Caki2 (cell line): ENCODE data around the gene TMEM147. TPM values are rescaled to one million over a fixed set of nuclear protein-coding genes. Genes with fewer than 3 reads are reported as not detected.

Source experiments
- DNase-seq: peaks from one replicate; pipeline ENCODE4 v3.0.0-alpha.2; 2015; ENCODE audit warnings: low read depth
- in situ Hi-C: cut with HindIII; loops from 2 replicates; pipeline ENCODE4 v1.10.0; 2016; ENCODE audit warnings: low sequenced_read_pairs, low pct_unique_long_range_greater_than_20kb, mixed read lengths
- total RNA-seq: library from RNA; depleted of rRNA; stranded (reverse); fragments of >200 nt; shearing (Covaris generic); gene quantifications from 2 replicates; pipeline ENCODE4 v1.2.3, GENCODE V29; 2014; ENCODE audit warnings: low replicate concordance

Gene TMEM147
- total RNA-seq, 1 experiment from 2014 or later = 218 TPM

DNA sequence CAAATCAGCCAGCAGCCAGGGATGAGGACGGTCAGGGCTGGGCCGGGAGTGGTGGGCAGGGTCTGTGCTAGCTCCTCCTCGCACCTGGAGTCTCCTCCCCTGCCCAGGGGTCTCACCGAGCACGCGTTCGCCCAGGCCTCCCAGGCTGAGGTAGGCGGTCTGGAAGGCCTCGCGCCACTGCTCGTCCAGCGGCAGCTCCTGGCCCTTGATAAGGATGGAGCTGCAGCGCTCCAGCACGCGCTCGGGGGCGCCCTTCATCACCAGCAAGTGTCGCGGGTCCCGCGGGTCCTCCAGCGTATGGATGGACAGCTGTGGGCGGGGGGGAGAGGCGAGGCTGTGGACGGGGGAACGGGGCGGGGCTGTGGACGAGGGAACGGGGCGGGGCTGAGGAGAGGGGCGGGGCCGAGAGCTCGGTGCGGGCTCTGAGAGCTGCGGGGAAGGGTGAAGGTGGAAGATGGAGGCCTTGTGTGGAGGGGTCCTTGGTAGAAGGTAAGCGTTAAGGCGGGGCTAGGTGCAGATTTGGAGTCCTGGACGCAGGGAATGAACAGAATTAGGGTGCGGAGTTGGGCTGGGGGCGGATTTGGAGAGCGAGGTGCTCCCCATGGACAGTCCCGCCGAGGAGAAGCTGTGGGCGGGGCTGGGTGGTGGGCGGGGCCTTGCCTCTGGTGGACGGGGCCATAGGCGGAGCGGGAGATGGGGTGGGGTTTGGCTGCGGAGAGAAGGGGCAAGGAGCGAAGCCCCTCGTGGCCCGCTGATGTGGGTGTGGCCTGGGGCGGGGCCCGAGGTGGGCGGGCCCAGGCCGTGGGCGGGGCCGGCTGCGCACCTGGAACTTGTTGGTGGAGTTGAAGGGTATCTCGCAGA, 12.3 kb downstream of the TMEM147 start:
- in situ Hi-C loops = no loop called here

DNA sequence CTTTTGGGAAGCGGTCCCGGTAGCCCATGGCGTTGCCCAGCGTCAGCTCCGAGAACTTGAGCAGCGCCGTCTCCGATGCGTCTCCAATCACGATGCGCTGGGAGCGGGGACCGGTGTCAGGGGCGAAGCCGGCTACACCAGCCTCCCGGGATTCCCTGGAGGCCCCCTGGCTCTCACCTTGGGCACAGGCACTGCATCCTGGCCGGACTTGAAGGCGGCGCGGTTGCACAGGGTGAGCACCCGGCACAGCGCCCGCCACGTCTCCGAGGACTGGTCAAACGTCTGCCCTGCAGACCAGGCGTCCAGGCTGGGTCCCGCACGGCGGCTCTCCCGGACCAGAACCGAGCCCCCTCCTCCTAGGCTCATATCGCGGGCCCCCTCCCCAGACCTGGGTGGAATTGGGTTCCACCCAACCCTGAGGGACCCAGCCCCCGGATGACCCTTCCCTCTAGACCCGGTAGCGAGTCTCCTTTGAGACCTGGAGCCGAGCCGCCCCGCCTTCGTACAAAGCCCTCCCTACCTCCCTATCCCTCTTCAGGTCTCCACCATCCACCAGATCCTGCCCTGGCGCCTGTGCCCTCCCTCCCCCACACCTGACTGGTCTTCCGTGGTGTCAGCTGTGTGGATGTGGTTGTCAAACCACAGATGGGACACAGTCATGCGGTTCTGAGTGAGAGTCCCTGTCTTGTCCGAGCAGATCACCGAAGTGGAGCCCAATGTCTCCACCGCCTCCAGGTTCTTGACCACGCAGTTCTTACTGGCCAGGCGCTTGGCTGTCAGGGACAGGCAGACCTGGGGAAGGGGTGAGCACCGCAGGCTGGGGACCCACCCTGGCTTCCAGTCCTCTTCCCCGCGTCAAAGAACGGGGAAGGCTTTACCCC, 13.2 kb downstream of the TMEM147 start:
- DNase-seq = no peak
- in situ Hi-C loops = no loop called here

More for the DNA sequence above, 12.3 kb downstream of the TMEM147 start:
- DNase-seq = no peak

DNA sequence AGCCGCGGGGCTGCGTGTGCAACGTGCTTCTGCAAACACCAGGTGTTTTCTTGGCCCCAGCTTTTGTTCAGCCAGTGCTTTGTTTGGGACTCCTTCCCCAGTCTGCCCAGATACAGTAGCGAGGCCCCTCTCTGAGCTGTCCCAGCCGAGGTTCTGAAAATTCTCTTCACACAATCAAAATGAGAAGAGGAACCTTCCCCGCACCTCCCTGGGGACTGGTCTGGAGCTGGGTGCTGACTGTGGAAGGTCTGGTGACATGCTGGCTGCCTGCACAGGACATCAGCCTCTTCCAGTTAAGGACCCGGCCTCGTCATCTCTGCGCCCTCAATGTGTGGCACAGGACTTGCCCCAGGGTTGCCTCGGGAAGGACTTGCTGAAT, 13.8 kb downstream of the TMEM147 start:
- in situ Hi-C loops = no loop called here
- DNase-seq = no peak

DNA sequence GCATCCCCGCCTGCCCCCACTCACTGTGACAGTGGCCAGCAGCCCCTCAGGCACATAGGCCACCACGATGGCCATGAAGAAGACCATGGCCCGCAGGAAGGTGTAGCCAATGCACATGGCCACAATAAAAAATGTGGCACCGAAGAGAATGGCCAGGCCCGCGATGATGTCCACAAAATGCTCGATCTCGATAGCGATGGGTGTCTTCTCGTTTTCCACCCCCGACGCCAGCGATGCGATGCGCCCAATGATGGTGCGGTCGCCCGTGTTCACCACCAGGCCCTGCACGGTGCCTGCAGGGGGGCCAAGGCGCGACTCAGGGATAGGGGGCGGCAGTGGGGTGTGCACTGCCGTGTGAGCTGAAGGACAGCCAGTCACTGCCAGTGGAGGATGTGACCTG, 14.4 kb downstream of the TMEM147 start:
- in situ Hi-C loops = no loop called here
- no peak for DNase-seq

DNA sequence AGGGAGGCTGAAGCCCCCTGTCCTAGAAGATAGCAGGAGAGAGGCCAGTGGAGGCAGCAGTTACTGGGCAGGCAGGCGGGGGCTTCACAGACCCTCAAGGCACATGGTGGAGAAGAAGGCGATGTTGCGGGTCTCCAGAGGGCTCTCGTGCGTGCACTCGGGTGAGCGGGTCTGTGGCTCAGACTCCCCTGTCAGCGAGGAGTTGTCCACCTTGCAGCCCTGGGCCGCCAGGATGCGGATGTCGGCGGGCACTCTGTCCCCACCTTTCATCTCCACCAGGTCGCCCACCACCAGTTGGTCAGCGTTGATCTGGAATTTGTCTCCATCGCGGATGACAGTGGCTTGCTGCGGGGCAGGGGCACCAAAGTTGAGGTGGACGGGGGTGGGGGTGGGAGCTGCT, 14.8 kb downstream of the TMEM147 start:
- in situ Hi-C loops = no loop called here
- no peak for DNase-seq

DNA sequence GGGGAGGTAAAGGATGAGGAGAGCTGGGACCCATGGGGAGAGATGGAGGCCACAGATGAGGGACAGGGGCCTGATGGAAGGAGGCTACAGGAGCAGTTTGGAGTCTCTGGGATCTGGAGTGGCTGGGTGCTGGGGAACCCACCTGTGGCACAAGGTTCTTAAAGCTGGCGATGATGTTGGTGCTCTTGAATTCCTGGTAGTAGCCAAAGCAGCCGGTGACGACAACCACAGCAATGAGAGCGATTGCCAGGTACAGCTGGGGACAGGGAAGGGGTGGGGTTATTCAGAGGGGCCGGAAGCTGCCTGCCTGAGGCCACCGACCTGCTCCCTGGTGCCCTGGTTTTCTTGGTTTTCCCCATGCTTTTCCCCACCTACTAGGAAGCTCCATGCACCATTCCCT, 15.3 kb downstream of the TMEM147 start:
- in situ Hi-C loops = no loop called here
- DNase-seq = no peak

DNA sequence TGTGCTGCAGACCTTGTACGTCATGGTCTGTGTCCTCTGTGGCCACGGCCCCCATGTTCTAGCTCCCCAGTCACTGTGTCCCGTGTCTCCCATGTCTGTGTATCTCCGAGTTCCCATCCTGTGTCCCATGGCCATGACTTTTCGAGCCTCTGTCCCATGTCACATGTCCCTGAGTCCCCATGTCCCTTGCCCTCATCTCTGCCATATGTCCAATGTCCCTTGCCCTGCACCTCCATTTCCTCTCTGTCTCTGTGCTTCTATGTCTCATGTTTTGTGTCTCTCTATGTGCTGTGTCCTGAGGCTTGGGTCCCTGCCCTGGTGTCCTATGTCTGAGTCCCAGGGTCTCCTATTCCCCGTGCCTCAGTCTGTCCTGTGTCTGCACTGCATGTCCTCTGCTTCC, 16.0 kb downstream of the TMEM147 start:
- in situ Hi-C loops = no loop called here

DNA sequence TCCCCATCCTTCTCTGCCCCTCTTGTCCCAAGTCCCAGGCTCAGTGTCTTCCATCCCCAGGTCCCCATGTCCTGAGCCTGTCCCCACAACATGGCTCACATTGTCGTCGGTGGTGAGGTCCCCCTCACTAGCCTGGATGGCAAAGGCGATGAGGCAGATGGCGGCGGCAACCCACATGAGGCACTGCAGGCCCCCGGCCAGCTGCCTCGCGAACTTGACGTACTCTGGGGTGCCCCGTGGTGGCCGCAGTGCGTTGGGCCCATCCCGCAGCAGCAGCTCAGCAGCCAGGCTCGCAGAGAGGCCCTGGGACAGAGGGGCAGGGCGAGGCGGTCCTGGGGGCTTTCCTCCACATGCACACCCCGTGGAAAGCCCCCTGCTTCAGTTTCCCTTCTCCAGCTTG, 16.9 kb downstream of the TMEM147 start:
- in situ Hi-C loops = no loop called here
- no peak for DNase-seq

More for the DNA sequence above, 16.0 kb downstream of the TMEM147 start:
- DNase-seq = no peak

DNA sequence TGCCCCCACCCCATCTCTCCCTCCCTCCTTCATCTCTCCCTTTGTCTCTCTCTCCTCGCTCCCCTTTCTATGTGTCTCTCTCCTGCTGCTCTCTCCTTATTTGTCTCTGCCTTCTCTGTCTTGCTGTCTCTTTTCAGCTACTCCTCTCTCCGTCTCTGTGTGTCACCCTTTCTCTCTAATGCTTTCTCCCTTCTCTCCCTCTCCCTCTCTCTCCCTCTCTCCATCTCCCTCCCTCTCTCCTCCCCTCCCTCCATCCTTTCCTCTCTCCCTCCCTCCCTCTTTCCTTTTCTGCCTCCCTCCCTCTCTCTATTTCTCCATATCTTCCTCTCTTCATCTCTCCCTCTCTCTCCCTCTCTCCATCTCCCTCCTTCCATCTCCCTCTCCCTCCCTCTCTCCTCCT, 17.4 kb downstream of the TMEM147 start:
- in situ Hi-C loops = no loop called here
- DNase-seq = no peak

DNA sequence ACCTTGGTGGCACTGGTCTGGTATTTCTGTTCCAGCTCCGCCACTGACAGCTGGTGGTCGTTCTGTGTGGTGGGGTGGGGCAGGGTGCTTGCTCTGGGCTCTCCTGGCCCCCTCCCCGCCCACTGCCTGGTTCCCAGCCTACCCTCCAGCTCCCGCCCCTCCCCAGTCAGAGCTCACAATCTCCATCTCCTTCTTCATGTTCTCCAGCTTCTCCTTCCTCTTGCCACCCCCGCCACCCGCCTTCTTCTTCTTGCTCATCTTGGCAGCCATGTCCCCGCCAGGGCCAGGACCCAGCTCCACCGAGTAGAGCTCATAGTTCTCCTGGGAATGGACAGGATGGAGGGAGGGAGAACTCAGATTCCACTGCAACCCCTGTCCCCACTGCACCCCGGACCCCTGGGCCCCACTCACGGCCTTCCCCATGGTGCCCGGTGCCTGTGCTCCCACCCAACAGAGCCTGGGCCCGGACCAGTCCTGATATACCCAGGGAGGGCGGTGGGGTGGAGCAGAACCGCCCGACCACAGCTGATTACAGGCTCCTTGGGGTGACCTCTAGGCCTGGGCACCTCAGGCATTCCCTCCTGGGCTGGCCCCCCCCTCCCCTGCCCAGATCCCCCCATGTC, 17.9 kb downstream of the TMEM147 start, which contains the start of gene ATP4A:
ATP4A (minus strand) TSS at position 452 of the 623 bp plus-strand sequence; CDS start at position 423, 29 bp downstream.
- no peak for DNase-seq
- in situ Hi-C loops = no loop called here

DNA sequence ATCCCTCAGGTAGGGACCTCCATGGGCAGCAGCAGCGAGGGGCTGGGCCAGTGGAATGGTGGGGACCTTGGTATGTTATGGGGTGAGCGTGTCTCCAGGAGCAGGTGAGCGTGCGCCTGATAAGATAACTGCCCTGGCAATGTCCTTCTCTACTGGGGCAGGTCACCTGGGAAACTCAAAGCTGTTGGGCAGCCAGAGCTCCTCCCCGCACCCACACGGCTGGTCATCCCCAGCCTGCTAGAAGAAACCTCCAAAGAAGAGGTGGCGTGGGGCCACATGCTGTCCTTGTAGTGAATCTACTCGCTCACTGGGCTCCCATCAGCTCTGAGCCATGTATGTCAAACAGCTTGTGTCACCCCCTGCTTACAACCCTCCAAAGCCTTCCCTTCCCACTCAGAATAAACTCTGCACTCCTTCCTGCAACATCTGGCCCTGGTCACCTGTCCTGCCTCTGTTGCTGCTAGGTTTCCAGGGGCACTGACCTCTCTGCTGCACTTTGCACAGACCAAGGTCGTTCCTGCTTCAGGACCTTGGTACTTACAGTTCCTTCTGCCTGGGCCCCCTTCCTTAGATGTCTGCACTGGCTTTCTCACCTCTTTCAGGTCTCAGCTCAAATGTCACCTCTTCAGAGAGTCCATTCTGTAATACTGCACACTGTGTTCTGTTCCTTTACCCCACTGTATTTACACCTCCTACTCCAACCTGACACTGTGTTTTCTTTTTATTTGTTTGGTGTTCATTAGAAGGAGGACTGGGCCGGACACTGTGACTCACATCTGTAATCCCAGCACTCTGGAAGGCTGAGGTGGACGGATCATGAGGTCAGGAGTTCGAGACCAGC, 19.8 kb downstream of the TMEM147 start:
- in situ Hi-C loops = no loop called here
- DNase-seq = no peak

DNA sequence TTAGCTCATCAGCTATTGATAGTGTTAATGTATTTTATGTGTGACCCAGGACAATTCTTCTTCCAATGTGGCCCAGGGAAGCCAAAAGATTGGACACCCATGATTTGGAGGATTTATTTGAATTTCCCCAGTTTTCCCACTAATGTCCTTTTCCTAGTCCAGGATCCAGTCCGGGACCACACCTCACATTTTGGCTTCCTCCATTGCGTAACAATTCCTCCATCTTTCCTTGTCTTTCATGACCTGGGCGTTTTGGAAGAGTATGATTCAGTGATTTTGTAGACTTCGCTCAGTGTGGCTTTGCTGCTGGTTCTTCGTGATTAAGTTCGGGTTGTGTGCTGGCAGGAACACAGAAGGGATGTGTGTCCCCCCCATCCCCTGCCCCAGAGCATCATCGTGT, 21.3 kb downstream of the TMEM147 start:
- DNase-seq = no peak
- in situ Hi-C loops = no loop called here

DNA sequence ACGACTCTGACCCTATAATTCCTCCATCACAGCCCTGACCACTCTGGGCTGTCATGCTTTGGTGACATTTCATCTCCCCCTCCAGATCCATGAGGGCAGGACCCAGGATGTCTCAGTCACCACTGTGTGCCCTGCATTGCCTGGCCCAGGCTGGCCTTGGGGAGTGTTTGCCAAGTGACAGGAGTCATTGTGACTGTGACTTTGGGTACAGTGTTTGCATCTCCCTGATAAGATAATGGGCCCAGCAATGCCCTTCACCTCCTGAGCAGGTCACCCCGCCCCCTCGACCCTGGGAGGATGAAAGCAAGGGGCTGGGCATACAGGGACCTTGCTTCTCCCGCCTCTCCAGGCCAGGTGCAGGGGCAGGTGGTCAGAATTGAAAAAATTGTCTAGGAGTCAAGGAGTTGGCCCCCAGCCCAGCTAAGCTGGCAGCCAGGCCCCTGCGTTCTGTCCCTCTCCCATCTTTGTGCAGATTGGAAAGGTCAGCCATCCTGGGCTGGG, 23.9 kb downstream of the TMEM147 start:
- in situ Hi-C loops = no loop called here
- DNase-seq = no peak

DNA sequence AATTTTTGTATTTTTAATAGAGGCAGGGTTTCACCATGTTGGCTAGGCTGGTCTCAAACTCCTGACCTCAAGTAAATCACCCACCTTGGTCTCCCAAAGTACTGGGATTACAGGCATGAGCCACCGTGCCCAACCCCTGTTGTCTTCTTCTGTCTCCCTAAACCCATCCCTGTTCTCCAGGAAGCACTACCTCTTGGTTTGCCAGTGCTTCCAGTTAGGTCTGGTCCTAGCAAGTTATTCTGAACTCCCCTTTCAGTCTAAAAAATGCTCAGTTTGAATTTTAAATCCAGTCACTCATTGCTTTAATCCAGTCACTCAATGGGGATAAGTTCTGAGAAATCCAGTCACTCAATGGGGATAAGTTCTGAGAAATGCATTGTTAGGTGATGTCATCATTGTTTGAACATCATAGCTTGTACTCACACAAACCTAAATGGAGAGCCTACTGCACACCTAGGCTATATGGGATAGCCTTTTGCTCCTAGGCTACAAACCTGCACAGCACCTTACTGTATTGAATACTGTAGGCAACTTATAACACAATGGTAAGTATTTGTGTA, 26.1 kb downstream of the TMEM147 start:
- DNase-seq = no peak
- in situ Hi-C loops = no loop called here

DNA sequence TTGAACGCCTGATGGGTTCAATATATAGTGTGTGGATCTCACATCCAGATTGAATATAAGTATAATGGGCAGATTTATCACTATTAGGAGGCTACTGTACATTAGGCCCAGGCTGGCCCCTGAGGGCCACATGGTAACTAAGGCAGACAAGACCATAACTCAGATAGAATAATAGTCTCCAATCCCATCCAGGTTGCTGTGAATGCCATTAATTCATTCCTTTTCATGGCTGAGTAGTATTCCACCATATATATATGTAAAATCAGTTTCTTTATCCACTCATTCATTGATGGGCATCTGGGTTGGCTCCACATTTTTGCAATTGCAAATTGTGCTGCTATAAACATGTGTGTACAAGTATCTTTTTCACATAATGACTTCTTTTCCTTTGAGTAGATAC, 32.5 kb downstream of the TMEM147 start:
- DNase-seq = no peak
- in situ Hi-C loops = no loop called here

DNA sequence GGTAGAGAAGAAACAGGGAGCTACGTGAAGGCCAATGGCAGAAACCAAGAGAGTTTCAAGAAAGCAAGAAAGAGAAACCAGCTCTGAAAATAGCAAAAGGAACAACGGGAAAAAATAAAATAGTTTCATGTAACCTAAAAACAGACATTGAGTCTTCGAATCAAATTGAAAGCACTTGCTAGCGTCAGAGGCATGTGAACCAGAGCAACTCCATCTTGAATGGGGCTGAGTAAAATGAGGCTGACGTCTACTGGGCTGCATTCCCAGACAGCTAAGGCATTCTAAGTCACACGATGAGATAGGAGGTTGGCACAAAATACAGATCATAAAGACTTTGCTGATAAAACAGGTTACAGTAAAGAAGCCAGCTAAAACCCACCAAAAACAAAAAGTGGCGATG, 33.3 kb downstream of the TMEM147 start:
- in situ Hi-C loops = no loop called here
- DNase-seq = no peak

DNA sequence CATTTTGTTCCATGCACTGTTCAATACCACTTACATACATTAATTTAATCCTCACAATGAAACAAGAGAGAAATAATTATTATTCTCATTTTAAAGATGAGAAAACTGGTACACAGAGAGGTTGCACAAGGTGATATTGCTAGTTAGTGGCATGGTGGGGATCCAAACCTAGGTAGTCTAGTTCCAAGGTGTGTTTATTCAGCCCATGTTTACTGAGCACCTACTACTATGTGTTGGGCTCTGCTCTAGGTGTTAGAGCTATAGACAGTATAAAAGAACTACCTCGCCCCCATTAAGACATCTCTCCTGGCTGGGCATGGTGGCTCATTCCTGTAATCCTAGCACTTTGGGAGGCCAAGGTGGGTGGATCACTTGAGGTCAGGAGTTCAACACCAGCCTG, 37.3 kb downstream of the TMEM147 start:
- in situ Hi-C loops = no loop called here

DNA sequence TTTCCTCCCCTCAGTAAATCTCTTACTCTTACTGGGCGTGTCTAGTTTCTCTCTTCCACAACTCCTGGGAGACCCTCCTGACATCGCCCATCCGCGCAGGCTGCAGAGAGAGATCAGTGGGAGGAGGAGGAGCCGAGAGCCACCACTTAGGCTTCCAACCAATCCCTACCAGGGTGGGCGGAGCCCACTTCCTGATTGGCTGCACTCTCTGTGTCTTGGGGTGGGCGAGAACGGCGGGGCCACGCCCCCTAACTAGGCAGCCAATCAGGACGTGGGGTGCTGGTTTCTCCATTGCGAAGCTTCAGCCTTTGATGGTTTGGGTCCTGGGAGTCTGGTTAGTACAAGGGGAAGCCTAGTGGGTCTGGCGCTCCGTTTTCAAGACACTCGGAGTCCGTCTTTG, 40.4 kb downstream of the TMEM147 start, which contains the start of gene PMIS2:
PMIS2 (plus strand) TSS at position 326 of the 400 bp plus-strand sequence. CDS start 87 bp downstream, outside the sequence.
- DNase-seq = peak; percentile 9
- in situ Hi-C loops = no loop called here

More for the DNA sequence above, 37.3 kb downstream of the TMEM147 start:
- no peak for DNase-seq
